Testis (tissue), 2 donors: Measurements from ENCODE around the gene BEST1.

Experiments used
- POLR2A ChIP-seq: fragments of 450-650 bp; IDR thresholded peaks from one replicate; pipeline ENCODE4 v1.6.1; 2017; ENCODE audit warnings: antibody characterized with exemption, mild to moderate bottlenecking, moderate library complexity
- TF ChIP-seq, protein P1 (sequence below), 3 experiments: fragments of 450-650 bp in 2 of 3; fragments of 200-600 bp in 1 of 3; sonication (generic) in 1 of 3; IDR thresholded peaks; one replicate each; pipeline ENCODE4 v1.5.1; 2016 to 2019; ENCODE audit warnings: antibody characterized with exemption in 3 of 3, mild to moderate bottlenecking in 2 of 3, moderate library complexity in 1 of 3

DNA sequence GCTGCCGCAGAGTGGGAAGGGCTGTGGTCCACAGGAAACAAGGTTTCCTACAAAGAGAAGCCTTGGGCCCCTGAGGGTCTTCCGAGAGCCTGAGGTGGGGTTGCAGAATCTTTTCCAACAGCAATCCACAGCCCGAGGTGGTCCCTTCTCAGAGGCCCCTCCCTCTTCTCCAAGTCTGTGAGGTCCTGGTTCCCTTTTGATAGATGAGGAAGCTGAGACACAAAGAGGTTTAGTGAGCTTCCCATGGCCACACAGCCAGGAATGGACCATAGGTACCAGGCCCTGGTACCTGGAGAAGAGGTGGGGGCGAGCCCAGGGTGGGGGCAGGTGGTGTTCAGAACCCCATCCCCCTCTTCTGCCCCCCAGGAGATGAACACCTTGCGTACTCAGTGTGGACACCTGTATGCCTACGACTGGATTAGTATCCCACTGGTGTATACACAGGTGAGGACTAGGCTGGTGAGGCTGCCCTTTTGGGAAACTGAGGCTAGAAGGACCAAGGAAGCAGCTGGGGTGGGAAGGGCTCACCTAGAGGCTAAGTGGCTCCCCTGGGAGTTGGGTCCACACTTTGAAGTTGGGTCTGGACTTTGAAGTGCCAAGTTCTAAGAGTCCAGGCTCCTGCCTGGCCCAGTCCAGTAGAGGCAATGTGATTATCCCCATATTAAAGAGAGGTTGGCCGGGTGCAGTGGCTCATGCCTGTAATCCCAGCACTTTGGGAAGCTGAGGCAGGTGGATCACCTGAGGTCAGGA lies 7.0 kb downstream of the BEST1 start:
- TF ChIP-seq, protein P1, sequence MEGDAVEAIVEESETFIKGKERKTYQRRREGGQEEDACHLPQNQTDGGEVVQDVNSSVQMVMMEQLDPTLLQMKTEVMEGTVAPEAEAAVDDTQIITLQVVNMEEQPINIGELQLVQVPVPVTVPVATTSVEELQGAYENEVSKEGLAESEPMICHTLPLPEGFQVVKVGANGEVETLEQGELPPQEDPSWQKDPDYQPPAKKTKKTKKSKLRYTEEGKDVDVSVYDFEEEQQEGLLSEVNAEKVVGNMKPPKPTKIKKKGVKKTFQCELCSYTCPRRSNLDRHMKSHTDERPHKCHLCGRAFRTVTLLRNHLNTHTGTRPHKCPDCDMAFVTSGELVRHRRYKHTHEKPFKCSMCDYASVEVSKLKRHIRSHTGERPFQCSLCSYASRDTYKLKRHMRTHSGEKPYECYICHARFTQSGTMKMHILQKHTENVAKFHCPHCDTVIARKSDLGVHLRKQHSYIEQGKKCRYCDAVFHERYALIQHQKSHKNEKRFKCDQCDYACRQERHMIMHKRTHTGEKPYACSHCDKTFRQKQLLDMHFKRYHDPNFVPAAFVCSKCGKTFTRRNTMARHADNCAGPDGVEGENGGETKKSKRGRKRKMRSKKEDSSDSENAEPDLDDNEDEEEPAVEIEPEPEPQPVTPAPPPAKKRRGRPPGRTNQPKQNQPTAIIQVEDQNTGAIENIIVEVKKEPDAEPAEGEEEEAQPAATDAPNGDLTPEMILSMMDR (IDR thresholded peaks at IDR 0.05): no peak
- TF ChIP-seq POLR2A: no peak
